Measurements from ENCODE around the gene TM7SF3.

GRCh38 chr12:27034607-27035293, 20.6 kb upstream of the TM7SF3 start:
- no peak for TF ChIP-seq CTCF (IDR thresholded peaks at IDR 0.05; ENCODE audit: low read depth, low read length)
- TF ChIP-seq EZH2phosphoT487 (IDR thresholded peaks at IDR 0.05; ENCODE audit: low read depth) = no peak
